NCI-H2196 (cell line): ENCODE results near the gene OOSP4B.
"Not testable (repeated sequence)": the region's sequence is repeated elsewhere in the genome, so short reads cannot be mapped to it uniquely, and the experiment has no call there.

Experiments
- DNase-seq: peaks from one replicate; lab custom pipeline; 2025; ENCODE audit not compliant: unreplicated experiment; lab: John Stamatoyannopoulos, UW

OOSP4B gene

GRCh38 chr11:60059521-60060240 lies 42.7 kb downstream of the OOSP4B start:
- DNase-seq: no peak

DNA sequence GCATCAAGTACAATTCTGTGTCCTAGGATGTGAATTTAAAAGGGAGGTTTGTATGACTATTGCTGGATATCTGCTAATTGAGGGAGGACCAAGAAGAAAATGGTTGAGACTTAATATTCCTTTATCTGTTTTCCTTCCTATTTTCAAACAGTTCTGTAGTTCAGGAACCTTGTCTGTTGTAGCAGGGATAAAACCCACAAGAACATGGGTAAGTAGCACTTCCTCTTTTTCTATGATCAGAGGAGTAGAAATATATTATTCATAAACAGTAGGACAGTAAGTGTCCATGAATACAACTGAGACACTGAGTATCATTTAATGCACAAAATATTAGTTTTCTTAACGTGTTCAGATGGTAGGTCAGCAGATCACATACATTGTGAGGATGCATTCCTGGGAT lies 47.1 kb downstream of the OOSP4B start:
- DNase-seq: no peak

DNA sequence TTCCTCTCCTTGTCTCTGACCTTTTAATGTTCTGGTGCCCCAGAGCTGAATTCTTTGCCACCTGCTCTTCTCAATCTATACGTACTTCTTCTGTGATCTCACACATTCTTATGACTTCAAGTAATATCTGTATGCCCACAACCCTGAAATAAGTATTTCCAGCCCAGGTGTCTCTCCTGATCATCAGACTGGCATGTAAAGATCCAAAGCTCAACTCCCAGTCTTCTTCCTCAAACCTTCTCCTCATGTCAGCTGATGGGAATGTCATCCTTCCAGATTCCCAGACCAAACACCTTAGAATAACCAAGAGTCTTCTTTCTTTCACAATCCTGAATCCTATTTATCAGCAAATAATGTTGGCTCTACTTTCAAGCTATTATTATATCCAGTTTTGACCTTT lies 48.8 kb downstream of the OOSP4B start:
- DNase-seq: no peak

GRCh38 chr11:60069450-60069849 lies 52.5 kb downstream of the OOSP4B start:
- DNase-seq: no peak

DNA sequence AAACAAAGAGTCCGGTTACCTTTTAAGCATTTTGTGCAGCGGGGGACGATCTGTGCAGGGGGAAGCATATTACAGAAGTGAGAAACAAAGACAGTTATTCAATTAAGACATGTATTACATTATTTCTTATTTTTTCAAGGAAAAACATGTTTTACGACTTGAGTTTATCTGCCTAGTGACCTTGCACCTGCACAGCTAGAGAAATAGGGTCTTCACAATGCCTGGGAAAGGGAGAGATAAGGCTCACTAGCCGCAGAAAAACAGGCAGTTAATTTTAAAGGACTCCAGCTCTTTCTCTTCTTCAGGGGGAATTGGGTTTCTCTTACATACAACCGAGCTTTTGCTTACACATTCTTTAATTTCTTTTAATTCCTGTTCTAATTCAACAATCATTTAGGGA lies 54.7 kb downstream of the OOSP4B start:
- not testable (repeated sequence) for DNase-seq

GRCh38 chr11:60077216-60077817 lies 60.3 kb downstream of the OOSP4B start:
- no peak for DNase-seq

GRCh38 chr11:60077981-60078380 lies 61.0 kb downstream of the OOSP4B start:
- no peak for DNase-seq

DNA sequence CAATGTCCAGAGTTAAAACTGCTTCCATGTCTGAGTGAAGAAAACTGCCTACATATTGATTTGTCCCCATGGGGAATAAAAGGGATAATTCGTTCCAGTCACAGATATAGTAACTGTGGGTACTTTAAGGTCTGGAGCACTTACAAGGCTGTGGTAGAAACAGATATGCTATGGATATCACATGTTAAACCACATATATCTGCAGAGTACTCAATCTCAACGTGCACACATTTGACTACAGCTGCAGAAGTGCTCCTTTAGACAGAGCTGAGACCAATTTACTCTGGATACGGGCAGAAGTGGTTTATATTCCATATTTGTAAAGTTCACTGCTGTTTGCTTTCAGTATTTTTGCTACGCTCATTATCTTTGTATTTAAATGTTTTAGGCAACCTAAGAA lies 61.8 kb downstream of the OOSP4B start:
- no peak for DNase-seq

- no peak for DNase-seq
Observed at GRCh38 chr11:60080535-60080934, 63.6 kb downstream of the OOSP4B start.
